GM12874 (cell line): ENCODE measurements around the gene TTN.
A peak's percentile ranks its signal among the peaks of the same experiment; 100 is the strongest.

Source experiments
- CTCF ChIP-seq: IDR thresholded peaks from 2 replicates; pipeline ENCODE4 v1.5.1; 2011; ENCODE audit warnings: low read depth, mild to moderate bottlenecking, control low read depth, low read length, moderate library complexity; ENCODE audit not compliant: insufficient read depth

The TTN gene

GRCh38 chr2:178526256-178526655 is 281.0 kb downstream of the TTN start:
- no peak for TF ChIP-seq CTCF

GRCh38 chr2:178523596-178524134 is 283.6 kb downstream of the TTN start:
- no peak for TF ChIP-seq CTCF

- TF ChIP-seq CTCF, result peak; percentile 76
Observed at GRCh38 chr2:178522950-178523595, 284.1 kb downstream of the TTN start.

- TF ChIP-seq CTCF, result no peak
Observed at GRCh38 chr2:178521304-178522150, 285.7 kb downstream of the TTN start.

GRCh38 chr2:178517496-178517895 is 289.7 kb downstream of the TTN start:
- no peak for TF ChIP-seq CTCF

- no peak for TF ChIP-seq CTCF
Observed at GRCh38 chr2:178514664-178515063, 292.6 kb downstream of the TTN start.

- no peak for TF ChIP-seq CTCF
Observed at GRCh38 chr2:178513876-178514275, 293.3 kb downstream of the TTN start.
